Measurements from ENCODE around the gene RIMOC1.

- no peak for TF ChIP-seq EZH2 (IDR thresholded peaks at IDR 0.05; ENCODE audit: borderline replicate concordance, low read length)
- TF ChIP-seq CTCF (IDR thresholded peaks at IDR 0.05; ENCODE audit: low read length), result no peak
Observed at GRCh38 chr5:41874512-41875060, 29.6 kb upstream of the RIMOC1 start.

All from OCI-LY1 (cell line).